GM18907 (cell line): Measurements from ENCODE around the gene NPHP1.
"Not testable (repeated sequence)": the region's sequence is repeated elsewhere in the genome, so short reads cannot be mapped to it uniquely, and the experiment has no call there.

Experiments
- ATAC-seq: cut with Tn5 transposase; IDR thresholded peaks from one replicate; pipeline ENCODE4 v1.9.1; 2021; ENCODE audit warnings: mild to moderate bottlenecking, moderate library complexity; ENCODE audit not compliant: unreplicated experiment

NPHP1 gene

GRCh38 chr2:110131166-110131565 lies 73.6 kb downstream of the NPHP1 start:
- no peak for ATAC-seq

GRCh38 chr2:110130757-110131156 lies 74.1 kb downstream of the NPHP1 start:
- ATAC-seq, result no peak

GRCh38 chr2:110126906-110127305 lies 77.9 kb downstream of the NPHP1 start:
- no peak for ATAC-seq

- no peak for ATAC-seq
Observed at GRCh38 chr2:110126086-110126773, 78.6 kb downstream of the NPHP1 start.

GRCh38 chr2:110124939-110125691 lies 79.7 kb downstream of the NPHP1 start:
- no peak for ATAC-seq

- ATAC-seq, result no peak
Observed at GRCh38 chr2:110124038-110124825, 80.6 kb downstream of the NPHP1 start.

- no peak for ATAC-seq
Observed at GRCh38 chr2:110121592-110121991, 83.2 kb downstream of the NPHP1 start.

GRCh38 chr2:110121052-110121334 lies 83.8 kb downstream of the NPHP1 start:
- ATAC-seq, result no peak

GRCh38 chr2:110120171-110121051 lies 84.4 kb downstream of the NPHP1 start:
- ATAC-seq, result no peak

- no peak for ATAC-seq
Observed at GRCh38 chr2:110116033-110116710, 88.6 kb downstream of the NPHP1 start.

- no peak for ATAC-seq
Observed at GRCh38 chr2:110115291-110116032, 89.4 kb downstream of the NPHP1 start, which contains the start of gene MALL. Gene MALL (minus strand): TSS chr2:110115822. CDS start chr2:110115792, 30 bp downstream.

- ATAC-seq, result no peak
Observed at GRCh38 chr2:110114831-110115255, 90.0 kb downstream of the NPHP1 start.

GRCh38 chr2:110113961-110114591 lies 90.7 kb downstream of the NPHP1 start:
- ATAC-seq, result no peak

GRCh38 chr2:110108291-110108690 lies 96.5 kb downstream of the NPHP1 start:
- not testable (repeated sequence) for ATAC-seq

- ATAC-seq, result no peak
Observed at GRCh38 chr2:110107092-110108079, 97.4 kb downstream of the NPHP1 start.

- ATAC-seq, result no peak
Observed at GRCh38 chr2:110106642-110107041, 98.2 kb downstream of the NPHP1 start.

- ATAC-seq, result no peak
Observed at GRCh38 chr2:110105608-110106467, 99.0 kb downstream of the NPHP1 start.
